HG02870 (cell line): Measurements from ENCODE around the gene SYVN1.
A peak's percentile ranks its signal among the peaks of the same experiment; 100 is the strongest.
"Not testable (repeated sequence)": the region's sequence is repeated elsewhere in the genome, so short reads cannot be mapped to it uniquely, and the experiment has no call there.

Experiments
- ATAC-seq: cut with Tn5 transposase; IDR thresholded peaks from one replicate; pipeline ENCODE4 v1.9.1; 2021; ENCODE audit warnings: mild to moderate bottlenecking, moderate library complexity; ENCODE audit not compliant: unreplicated experiment

SYVN1 gene

GRCh38 chr11:65134240-65134951, at the start of gene SYVN1:
SYVN1 (minus strand) TSS chr11:65134519; CDS start chr11:65133601, 918 bp downstream.
- ATAC-seq: peak; percentile 51

GRCh38 chr11:65183201-65183891, 49.0 kb upstream of the SYVN1 start:
- ATAC-seq: no peak

- no peak for ATAC-seq
Observed at GRCh38 chr11:65182258-65183170, 48.2 kb upstream of the SYVN1 start.

DNA sequence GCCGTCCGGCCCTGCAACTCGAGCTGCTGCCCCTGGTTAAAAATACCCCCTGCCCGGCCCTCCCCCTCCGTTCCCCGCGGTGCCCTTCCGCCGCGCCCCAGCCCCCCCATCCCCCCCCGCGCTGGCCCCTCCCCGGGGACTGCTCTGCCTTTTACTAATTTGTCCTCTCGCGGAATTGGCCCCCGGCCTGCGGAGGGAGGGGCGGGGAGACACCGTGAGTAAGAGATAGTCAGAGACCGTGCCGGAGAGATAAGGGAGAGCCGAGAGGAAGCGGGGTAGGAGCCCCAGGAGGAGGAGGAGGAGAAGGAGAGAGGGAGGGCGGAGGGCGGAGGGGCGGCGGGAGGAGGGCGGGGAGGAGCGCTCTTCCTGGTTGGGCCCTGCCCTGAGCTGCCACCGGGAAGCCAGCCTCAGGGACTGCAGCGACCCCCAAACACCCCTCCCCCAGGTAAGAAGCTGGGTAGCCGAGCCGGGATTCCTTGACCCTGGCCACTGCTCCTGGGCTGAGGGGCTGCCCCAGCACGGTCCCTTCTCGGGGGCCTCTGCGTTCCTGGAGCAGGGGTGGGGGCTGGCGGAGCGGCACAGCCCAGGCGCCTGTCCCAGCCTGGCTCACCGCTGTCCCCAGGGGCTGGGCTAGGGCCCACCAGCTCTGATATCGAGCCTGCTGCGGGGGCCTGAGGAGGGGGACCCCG, 47.4 kb upstream of the SYVN1 start, which contains the start of gene CAPN1:
CAPN1 (plus strand) TSS at position 360 of the 689 bp plus-strand sequence. CDS start 774 bp downstream, outside the sequence.
- peak; percentile 35 for ATAC-seq

- ATAC-seq: peak; percentile 50
Observed at GRCh38 chr11:65180877-65181568, 46.7 kb upstream of the SYVN1 start.

GRCh38 chr11:65174571-65175010, 40.3 kb upstream of the SYVN1 start:
- not testable (repeated sequence) for ATAC-seq

DNA sequence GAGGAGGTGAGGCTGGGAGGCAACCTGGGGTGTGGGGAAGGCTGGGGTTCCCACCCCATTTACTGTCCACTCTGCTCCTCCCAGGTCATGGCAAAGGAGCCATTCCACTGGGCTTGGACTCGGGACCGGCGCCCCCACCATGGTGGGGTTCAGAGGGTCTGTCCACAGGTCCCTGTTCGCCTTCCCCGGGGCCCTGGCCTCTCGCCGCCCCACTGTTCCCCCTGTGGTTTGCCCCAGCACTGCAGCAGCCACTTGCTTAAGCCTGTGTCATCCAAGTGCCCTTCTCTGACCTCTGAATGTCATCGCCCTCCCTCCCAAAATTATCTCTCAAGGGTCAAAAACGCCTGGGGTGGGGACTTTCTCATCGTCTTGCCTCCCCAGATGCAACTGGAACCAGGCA, 38.3 kb upstream of the SYVN1 start:
- no peak for ATAC-seq

GRCh38 chr11:65170058-65170534, 35.8 kb upstream of the SYVN1 start, which contains the start of gene SPDYC:
SPDYC (plus strand) TSS chr11:65170233; CDS start chr11:65171358, 1,125 bp downstream.
- no peak for ATAC-seq

DNA sequence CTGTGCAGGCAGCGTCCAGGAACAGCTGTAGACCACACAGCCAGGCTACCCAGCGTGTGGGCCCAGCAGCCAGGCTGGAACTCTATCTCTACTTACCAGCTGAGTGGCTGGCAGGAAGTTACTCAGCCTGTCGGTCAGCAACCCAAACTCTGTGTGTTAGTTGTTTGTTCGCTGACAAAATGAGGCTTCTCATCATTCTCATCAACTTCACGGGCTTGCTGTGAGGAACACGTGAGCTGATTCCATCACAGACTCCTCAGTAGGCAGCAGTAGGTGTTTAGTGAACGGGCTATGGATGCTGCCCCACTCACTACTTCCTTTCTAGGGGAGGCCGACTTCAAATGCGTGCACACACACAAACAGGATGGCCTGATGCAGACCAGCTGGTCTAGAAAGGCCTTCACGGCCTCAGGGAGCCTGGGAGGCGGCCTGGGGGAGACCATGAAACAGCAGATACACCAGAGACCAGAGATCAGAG, 34.9 kb upstream of the SYVN1 start:
- no peak for ATAC-seq

DNA sequence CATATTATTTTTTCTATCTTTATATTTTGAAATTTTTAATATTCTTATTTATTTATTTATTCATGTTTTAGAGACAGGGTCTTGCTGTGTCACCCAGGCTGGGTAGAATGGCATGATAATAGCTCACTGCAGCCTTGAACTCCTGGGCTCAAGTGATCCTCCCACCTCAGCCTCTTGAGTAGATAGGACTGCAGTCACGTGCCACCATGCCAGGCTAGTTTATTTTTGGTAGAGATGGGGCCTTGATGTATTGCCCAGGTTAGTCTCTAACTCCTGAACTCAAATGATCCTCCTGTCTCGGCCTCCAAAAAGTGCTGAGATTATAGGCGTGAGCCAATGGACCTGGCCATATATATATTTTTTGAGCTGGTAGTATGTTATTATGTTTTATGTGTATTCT, 33.3 kb upstream of the SYVN1 start:
- no peak for ATAC-seq

GRCh38 chr11:65166893-65167292, 32.6 kb upstream of the SYVN1 start:
- ATAC-seq: no peak

- ATAC-seq: no peak
Observed at GRCh38 chr11:65165410-65166317, 31.3 kb upstream of the SYVN1 start.

GRCh38 chr11:65163684-65164083, 29.4 kb upstream of the SYVN1 start:
- ATAC-seq: no peak

- no peak for ATAC-seq
Observed at GRCh38 chr11:65160643-65161042, 26.3 kb upstream of the SYVN1 start.

- ATAC-seq: no peak
Observed at GRCh38 chr11:65159012-65159411, 24.7 kb upstream of the SYVN1 start.

DNA sequence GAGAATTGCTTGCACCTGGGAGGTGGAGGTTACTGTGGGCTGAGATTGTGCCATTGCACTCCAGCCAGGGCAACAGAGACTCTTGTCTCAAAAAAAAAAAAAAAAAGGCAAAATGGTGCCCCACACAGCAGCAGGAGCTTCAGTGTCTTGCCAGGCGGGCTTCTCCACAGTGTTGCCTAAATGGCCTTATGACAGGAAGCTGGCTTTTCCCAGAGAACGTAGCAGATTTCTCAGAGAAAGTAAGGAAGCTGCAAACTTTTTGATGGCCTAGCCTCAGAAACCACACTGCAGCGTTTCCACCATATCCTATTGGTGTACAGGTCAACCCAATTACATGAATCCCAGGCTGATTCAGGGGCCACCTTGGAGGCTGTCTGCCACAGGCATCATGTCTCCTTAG, 23.0 kb upstream of the SYVN1 start:
- ATAC-seq: no peak

- ATAC-seq: no peak
Observed at GRCh38 chr11:65156926-65157325, 22.6 kb upstream of the SYVN1 start.

GRCh38 chr11:65156256-65156655, 21.9 kb upstream of the SYVN1 start:
- no peak for ATAC-seq

GRCh38 chr11:65152122-65152521, 17.8 kb upstream of the SYVN1 start:
- no peak for ATAC-seq
